NCI-H1436 treated with DMSO at 0.1 percent for 48 hours (cell line): ENCODE data around the gene B3GAT3.
"Not testable (repeated sequence)": the region's sequence is repeated elsewhere in the genome, so short reads cannot be mapped to it uniquely, and the experiment has no call there.

Experiments
- DNase-seq: peaks from one replicate; lab custom pipeline; 2025; lab: John Stamatoyannopoulos, UW

B3GAT3 gene

GRCh38 chr11:62645946-62646824, 24.4 kb upstream of the B3GAT3 start, which contains the start of gene GANAB:
TSS of gene GANAB (minus strand) at chr11:62646613. CDS start at chr11:62646599, 14 bp downstream.
- peak; percentile 76 for DNase-seq

GRCh38 chr11:62645671-62645945, 23.8 kb upstream of the B3GAT3 start:
- DNase-seq = no peak

- DNase-seq = no peak
Observed at GRCh38 chr11:62644220-62644619, 22.4 kb upstream of the B3GAT3 start.

GRCh38 chr11:62632492-62632891, 10.7 kb upstream of the B3GAT3 start:
- no peak for DNase-seq

- no peak for DNase-seq
Observed at GRCh38 chr11:62627713-62628112, 5.9 kb upstream of the B3GAT3 start.

GRCh38 chr11:62622476-62623089, 797 bp upstream of the B3GAT3 start:
- DNase-seq = no peak

- DNase-seq = no peak
Observed at GRCh38 chr11:62621027-62621566, 689 bp downstream of the B3GAT3 start.

GRCh38 chr11:62616957-62617356, 4.8 kb downstream of the B3GAT3 start:
- DNase-seq = not testable (repeated sequence)

GRCh38 chr11:62615521-62615920, 6.3 kb downstream of the B3GAT3 start:
- DNase-seq = no peak

GRCh38 chr11:62614275-62614674, 7.5 kb downstream of the B3GAT3 start:
- DNase-seq = no peak

- DNase-seq = no peak
Observed at GRCh38 chr11:62613291-62613778, 8.5 kb downstream of the B3GAT3 start.

GRCh38 chr11:62612366-62613290, 9.2 kb downstream of the B3GAT3 start, which contains the start of the genes EML3 and ROM1:
TSS of gene EML3 (minus strand) at chr11:62612775. CDS start at chr11:62612457, 318 bp downstream.
TSS of gene ROM1 (plus strand) at chr11:62613257. CDS start at chr11:62613282, 25 bp downstream.
- DNase-seq = no peak

GRCh38 chr11:62611705-62612365, 10.0 kb downstream of the B3GAT3 start:
- no peak for DNase-seq

GRCh38 chr11:62610814-62611704, 10.7 kb downstream of the B3GAT3 start:
- no peak for DNase-seq

GRCh38 chr11:62610403-62610802, 11.4 kb downstream of the B3GAT3 start:
- DNase-seq = no peak

- DNase-seq = no peak
Observed at GRCh38 chr11:62608776-62609175, 13.0 kb downstream of the B3GAT3 start.

GRCh38 chr11:62607714-62608113, 14.1 kb downstream of the B3GAT3 start:
- DNase-seq = no peak

- DNase-seq = no peak
Observed at GRCh38 chr11:62605902-62606301, 15.9 kb downstream of the B3GAT3 start.

GRCh38 chr11:62605467-62605866, 16.3 kb downstream of the B3GAT3 start:
- DNase-seq = no peak

GRCh38 chr11:62604460-62605120, 17.2 kb downstream of the B3GAT3 start:
- DNase-seq = no peak
